ENCODE measurements around the gene FBXO9. TPM values are rescaled to one million over a fixed set of nuclear protein-coding genes. Genes with fewer than 3 reads are reported as not detected.

The FBXO9 gene
- polyA plus RNA-seq, 2 of the 4 experiments (the other 2 are of a cell fraction) = 32.1 to 67.6 TPM

GRCh38 chr6:53142810-53143209 lies 77.6 kb downstream of the FBXO9 start:
- no peaks in the 10 kb centered on the region for H3K9me3 ChIP-seq
- ATAC-seq (no peak), FAIRE-seq (no peak), DNase-seq (ENCODE audit: low read depth in 1 of 2, low spot score in 1 of 2) (no peak)
- POLR2A ChIA-PET = no interaction called here
- H3K27ac ChIP-seq = no peak overlapping the region
- H3K4me2 ChIP-seq = no peak overlapping the region
- no peaks in the 10 kb centered on the region for H3K4me1 ChIP-seq
- TF ChIP-seq TP53 (CRISPR knock-in tag; IDR thresholded peaks at IDR 0.05) = no peak
- no peak for TF ChIP-seq RNF2 (IDR thresholded peaks at IDR 0.05; ENCODE audit: borderline replicate concordance, low read depth)
- TF ChIP-seq ELK1 (IDR thresholded peaks at IDR 0.05; ENCODE audit: low read depth, low read length) = no peak
- TF ChIP-seq EP300 (IDR thresholded peaks at IDR 0.05) = no peak
- no peak for TF ChIP-seq MAZ (IDR thresholded peaks at IDR 0.05; ENCODE audit: borderline replicate concordance, low read depth, low read length)
- no peak for TF ChIP-seq HES2 (IDR thresholded peaks at IDR 0.05)
- no peak for TF ChIP-seq TFCP2L1 (CRISPR knock-in tag; IDR thresholded peaks at IDR 0.05)
- TF ChIP-seq NPAS2 (CRISPR knock-in tag; IDR thresholded peaks at IDR 0.05; ENCODE audit: borderline replicate concordance) = no peak
- TF ChIP-seq ZFP36 (IDR thresholded peaks at IDR 0.05; ENCODE audit: borderline replicate concordance, partially characterized antibody) = no peak
- no peak for TF ChIP-seq BCL3 (IDR thresholded peaks at IDR 0.05)
- TF ChIP-seq RARB (CRISPR knock-in tag; IDR thresholded peaks at IDR 0.05) = no peak
- TF ChIP-seq HDAC2 (IDR thresholded peaks at IDR 0.05) = no peak
- CTCF ChIA-PET = no interaction called here
- H3K4me3 ChIP-seq = no peak overlapping the region
- WGBS (ENCODE audit: missing lambda C conversion rate) = 65% methylated on average over 3 of the region's 3 CpGs

- H3K4me1 ChIP-seq = no peaks in the 10 kb centered on the region
- DNase-seq (ENCODE audit: low read depth in 1 of 2, low spot score in 1 of 2) (no peak), FAIRE-seq (no peak), ATAC-seq (no peak)
- H3K4me3 ChIP-seq = no peak overlapping the region
- POLR2A ChIA-PET = no interaction called here
- WGBS (ENCODE audit: missing lambda C conversion rate) = 28% methylated on average over 3 of the region's 3 CpGs
- TF ChIP-seq PHF8 (IDR thresholded peaks at IDR 0.05; ENCODE audit: borderline replicate concordance, low read depth) (no peak), HDAC2 (IDR thresholded peaks at IDR 0.05) (no peak), ELK1 (IDR thresholded peaks at IDR 0.05; ENCODE audit: low read depth, low read length) (no peak), NPAS2 (CRISPR knock-in tag; IDR thresholded peaks at IDR 0.05; ENCODE audit: borderline replicate concordance) (no peak), HMGXB4 (CRISPR knock-in tag; IDR thresholded peaks at IDR 0.05; ENCODE audit: borderline replicate concordance) (no peak), HES2 (IDR thresholded peaks at IDR 0.05) (no peak), ATOH8 (CRISPR knock-in tag; IDR thresholded peaks at IDR 0.05; ENCODE audit: low read depth) (no peak), TFCP2L1 (CRISPR knock-in tag; IDR thresholded peaks at IDR 0.05) (no peak), RAD21 (conservative IDR thresholded peaks at IDR 0.05 in 1 of 2, IDR thresholded peaks at IDR 0.05 in 1 of 2) (no peak), ZSCAN20 (CRISPR knock-in tag; IDR thresholded peaks at IDR 0.05) (no peak), USF2 (IDR thresholded peaks at IDR 0.05) (no peak), ESRRA (IDR thresholded peaks at IDR 0.05; ENCODE audit: borderline replicate concordance, low read length) (no peak), MAFK (IDR thresholded peaks at IDR 0.05; ENCODE audit: partially characterized antibody) (no peak), PBX3 (IDR thresholded peaks at IDR 0.05) (no peak), CHD4 (IDR thresholded peaks at IDR 0.05; ENCODE audit: borderline replicate concordance) (no peak)
- CTCF ChIA-PET = no interaction called here
- no peak overlapping the region for H3K27ac ChIP-seq
- no peak overlapping the region for H3K4me2 ChIP-seq
- no peaks in the 10 kb centered on the region for H3K9me3 ChIP-seq
Measured at GRCh38 chr6:53143710-53144109, 78.5 kb downstream of the FBXO9 start.
